HG03139 (cell line): ENCODE results near the gene GPR32.
"Not testable (repeated sequence)": the region's sequence is repeated elsewhere in the genome, so short reads cannot be mapped to it uniquely, and the experiment has no call there.

Source experiments
- ATAC-seq: cut with Tn5 transposase; IDR thresholded peaks from one replicate; pipeline ENCODE4 v1.9.1; 2021; ENCODE audit not compliant: unreplicated experiment

The GPR32 gene

DNA sequence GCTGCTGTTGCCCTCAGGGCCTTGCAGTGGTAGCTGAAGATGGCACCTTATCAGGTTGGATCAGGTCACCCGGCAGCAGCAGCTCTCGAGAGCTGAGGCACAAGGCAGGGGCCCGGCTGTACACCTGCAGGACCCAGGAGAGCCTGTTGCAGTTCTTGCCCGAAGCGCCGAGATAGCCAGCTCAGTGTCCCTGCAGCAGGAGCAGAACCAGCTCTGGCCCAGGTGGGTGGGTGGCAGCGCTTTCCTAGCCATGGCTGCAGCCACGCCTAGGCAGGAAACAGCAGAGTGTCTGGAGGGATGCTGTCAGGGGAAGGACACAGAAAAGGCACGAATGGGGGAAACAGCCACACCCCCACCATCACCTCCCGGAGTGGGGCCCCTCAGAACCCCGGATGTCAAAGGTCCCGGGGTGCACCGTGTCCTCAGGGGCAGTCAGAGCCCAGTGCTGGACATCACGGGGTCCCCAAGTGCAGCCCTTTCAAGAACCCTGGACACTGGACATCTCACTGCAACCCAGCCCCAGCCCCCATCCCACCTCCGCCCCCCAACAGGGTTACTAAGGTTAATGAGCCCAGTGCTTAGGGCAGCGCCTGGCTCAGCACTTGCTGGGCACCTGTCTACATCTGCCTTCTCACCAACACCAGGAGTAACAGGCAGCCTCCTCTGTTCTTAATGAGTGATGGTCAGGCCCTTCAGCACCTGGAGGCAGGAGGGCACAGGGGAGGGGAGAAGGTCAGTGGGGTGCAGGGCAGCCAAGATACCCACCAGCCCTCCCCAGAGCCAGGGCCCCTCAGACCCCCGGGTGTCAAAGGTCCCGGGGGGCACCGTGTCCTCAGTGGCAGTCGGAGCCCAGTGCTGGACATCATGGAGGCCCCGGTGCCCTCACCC is 28.6 kb downstream of the GPR32 start:
- no peak for ATAC-seq

DNA sequence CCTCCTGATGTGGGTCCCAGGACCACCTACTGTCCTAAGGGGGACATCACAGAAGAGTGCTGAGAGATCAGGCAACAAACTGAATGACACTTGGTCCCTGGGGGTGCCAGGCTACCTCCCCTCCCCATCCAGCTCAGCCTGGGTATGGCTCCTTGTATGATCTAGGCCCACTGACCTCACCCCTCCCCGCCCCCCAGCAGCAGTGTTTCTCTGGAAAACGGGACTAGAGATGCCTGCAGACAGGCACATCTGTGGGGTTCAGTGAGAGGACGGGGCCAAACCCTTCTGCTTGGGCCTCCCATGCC is 29.2 kb downstream of the GPR32 start:
- ATAC-seq: no peak

DNA sequence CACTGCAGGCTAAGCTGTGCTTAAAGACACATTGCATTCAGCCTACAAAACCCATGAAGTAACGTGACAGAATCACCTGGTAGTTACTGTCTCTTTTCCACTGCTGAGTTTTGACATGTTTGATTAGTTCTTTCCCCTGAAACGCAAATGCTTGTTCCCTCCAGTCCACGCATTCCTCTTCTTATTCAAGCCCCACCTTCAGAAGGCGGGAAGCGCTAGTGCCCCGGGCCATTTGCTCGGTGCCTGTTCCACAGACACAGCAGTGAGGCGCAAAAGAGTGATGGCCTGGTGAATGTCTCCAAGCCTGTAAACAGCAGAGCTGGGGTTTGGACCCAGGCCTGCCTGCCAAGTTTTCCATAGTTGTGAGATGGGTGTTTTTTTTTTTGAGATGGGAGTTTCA is 30.8 kb downstream of the GPR32 start:
- no peak for ATAC-seq

DNA sequence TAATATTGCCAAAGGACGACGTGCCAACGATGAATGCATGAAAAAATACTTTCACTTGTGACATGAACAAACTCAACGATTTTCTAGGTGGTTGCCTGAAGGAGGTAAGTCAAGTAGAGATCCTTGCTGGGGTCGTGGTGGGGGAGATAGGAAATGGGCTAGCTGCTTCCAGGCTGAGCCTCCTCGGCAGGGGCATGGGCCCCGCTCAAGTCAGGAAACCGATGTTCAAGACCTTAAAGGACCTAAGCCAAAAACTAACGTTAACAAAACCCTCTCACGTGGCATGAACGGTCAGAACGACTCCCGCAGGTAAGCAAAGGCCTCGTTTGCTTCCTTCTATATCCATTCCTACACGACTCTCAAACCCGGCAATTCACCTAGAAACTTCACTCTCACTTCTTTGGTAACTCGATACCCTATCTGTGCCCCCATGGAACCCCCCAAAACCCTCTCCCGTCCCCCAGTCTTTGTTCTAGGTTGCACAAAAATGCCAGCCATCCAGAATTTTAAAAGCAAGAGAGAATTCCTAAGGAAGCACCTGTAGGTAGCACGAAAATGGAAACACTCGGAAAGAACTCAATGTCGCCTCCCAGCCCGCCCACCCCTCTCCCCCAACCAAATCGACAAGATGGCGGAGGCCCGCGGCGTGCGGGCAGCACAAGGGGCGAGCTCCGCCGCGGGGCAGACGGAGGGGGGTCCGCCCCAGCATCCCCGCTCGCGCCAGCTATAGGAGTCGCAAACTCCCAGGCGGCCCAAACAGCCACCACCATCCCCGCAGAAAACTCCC is 33.6 kb downstream of the GPR32 start:
- ATAC-seq: no peak

DNA sequence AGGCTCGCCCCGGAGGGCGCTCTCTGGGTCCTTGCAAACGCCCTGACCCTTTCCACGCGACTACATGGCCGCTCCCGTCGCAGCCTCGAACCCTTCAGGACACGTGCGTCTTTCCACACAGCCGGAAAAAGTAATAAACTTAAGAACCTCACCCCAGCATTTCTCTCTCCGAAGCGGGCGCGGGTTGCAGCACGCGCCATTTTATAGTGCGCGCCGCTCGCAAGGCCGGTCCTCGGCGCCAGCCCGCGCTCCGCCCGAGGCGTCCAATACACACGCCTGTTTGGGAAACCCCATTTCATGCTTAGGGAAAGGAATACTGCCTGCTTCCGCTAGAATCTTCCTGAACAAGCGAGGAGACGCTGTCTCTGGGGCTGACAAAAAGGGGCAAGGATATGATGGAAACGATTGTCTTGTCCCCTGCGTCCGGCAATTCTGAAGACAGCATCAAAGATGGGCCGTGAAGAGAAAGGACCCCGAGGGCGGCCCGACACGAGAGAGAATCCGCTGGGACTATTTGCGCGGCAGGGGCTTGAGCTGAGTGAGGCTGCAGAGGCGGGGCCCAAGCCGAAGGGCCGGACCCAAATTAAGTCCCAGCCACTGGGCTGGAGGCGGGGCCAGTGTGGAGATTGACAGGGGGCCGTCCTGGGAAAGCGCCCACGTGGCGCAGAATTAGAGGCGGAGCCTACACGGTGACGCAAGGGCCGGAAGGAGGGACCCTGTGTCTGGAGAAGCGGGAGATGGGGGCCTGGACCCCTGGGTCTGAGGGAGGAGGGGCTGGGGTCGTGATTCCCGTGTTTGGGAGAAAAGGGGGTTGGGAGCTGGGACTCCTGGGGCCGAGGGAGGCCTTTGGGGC is 34.4 kb downstream of the GPR32 start:
- ATAC-seq: peak; percentile 88

DNA sequence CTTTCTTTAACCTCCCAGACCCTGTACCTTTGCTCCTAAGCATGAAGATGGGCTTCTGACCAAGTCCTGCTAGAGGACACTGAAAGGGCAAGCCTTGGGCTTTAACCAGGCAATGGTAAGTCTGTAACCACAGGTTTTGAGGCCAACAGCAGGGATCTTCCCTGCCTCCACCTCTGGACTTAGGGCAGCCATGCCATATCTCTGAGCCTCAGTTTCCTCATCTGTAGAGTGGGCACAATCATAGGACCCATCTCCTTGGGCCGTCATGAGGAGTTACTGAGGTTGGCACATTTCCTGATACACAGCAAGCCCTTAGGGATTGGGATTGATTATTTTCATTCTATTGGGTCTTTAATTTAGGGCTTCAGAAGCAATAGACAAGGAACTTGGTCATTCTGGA is 38.6 kb downstream of the GPR32 start:
- ATAC-seq: no peak

DNA sequence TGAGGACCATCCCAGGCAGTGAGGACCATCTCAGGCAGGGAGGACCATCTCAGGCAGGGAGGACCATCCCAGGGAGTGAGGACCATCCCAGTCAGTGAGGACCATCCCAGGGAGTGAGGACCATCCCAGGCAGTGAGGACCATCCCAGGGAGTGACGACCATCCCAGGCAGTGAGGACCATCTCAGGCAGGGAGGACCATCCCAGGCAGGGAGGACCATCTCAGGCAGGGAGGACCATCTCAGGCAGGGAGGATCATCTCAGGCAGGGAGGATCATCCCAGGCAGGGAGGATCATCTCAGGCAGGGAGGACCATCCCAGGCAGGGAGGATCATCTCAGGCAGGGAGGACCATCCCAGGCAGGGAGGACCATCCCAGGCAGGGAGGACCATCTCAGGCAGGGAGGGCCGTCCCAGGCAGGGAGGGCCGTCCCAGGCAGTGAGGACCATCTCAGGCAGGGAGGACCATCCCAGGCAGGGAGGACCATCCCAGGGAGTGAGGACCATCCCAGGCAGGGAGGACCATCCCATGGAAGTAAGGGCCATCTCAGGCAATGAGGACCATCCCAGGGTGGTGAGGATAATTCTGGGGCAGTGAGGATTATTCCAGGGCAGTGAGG is 41.5 kb downstream of the GPR32 start:
- ATAC-seq: not testable (repeated sequence)

DNA sequence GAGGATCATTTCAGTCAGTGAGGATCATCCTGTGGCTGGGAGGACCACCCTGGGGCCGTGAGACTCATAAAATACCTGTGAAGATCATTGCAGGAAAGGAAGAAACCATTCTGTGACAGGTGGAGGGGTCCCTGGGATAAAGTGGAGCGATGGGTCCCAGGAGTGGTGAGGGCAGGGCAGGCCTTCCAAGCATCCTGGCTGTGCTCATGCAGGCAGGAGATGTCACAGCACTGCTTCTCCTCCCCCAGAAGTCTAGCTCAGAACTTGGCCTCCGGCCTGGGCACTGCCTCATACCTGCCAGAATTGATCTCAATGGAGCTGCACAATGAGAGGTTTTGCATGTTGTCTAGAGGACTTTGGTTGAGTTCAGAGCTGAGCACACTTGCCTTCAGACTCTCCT is 42.2 kb downstream of the GPR32 start:
- ATAC-seq: no peak

DNA sequence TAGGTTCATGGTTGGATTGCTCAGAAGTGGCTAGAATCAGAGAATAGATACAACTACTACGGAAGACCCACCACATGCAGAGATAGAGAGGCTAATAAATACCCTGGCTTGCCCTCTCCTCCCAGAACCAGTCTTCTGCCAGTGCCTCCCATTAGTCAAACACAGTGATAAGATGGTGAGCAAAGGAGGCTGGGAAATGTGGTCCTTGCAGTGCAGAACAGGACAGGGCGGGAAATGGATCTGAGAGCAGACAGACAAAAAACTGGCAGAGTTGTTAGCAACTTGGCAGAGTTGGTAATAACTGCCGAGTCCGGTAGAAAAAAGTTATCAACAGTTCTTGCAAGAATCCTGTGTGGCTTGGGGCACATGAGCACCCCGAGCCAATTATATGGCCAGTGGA is 44.6 kb downstream of the GPR32 start:
- ATAC-seq: no peak

DNA sequence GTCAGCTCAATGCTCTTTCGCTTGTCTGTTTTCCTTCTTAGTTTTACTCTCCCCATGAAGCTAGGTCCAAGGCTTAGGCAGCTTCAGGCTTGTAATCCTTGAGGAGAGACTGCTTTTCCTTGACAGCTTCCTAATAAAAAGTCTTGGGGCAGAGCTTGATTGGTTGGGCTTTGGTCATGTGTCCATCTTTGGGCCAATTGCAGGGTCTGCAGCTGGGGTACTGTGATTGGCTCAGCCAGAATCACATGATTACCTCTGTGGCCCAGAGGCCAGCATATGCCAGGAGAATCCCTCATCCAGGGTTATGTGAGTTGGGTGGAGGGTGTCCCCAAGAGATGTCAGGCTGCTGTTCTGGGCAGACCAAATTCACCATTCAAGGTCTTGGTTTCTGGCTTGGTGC is 45.2 kb downstream of the GPR32 start:
- ATAC-seq: no peak

DNA sequence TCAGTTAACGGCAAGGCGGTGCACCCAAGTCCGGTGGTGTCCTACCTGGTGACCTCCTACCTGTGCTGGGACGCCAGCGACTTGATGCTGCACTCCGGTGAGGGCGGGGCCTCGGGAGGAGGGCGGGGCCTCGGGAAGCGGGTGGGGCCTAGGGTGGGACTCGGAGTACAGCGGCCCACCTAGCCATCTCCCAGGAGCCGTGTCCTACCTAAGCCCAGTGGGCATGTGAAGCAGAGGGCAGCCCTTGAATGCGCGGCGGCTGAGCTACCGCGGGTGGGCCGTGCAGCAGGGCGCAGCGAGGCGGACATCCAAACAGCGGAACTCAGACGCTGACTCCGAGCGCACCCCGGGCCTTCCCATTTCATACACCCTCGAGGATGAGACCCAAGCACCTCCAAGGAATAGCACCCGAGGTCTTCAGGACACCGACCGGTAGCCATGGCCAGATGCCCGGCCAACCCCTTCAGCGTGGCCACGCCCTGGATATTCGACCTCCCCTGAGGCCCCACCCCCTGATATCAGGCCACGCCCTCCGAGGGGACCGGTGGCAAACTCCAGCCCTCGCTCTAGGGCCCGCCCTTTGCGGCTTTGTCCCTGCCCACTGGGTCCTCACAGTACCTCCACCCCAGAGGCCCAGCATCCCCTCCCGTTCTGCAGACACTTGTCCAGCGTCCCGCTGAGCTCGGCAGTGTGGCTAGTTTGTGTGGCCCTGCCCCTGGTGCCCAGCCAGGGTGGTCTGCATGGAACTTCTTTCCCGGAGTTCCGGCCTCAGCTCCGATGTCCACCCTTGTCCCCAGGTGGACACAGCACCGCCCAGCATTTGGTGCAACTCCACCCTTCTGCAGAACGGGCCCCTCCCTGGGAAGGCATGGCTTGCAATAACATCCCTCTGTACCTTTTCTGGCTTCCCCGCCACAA is 47.9 kb downstream of the GPR32 start:
- ATAC-seq: peak; percentile 45

DNA sequence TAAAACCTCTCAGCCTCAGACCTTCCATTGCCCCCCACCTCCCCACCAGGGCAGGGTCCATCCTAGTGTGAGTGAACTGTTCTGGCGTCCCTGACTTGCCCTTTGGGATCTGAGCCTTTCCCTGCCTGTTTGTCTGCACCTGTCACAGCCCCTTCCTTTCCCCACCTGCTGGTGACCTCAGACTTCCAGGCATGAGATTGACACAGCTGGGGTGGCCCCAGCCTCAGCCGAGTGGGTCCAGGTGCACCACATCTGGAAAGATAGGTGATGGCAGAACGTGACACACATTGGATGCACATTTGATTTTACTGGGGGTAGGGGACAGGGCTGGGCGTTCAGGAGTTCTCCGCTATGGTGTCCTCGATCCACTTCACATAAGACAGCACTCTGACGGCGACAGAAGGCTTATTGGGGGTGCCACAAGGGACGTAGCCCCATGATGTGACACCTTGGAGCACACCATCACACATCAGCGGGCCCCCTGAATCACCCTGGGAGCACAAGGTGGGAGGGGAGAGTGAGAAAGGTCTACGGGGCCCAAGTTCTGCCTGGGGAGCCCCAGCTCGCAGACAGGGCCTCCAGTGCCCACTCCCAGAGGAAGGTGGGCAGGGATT is 48.7 kb downstream of the GPR32 start:
- ATAC-seq: no peak

DNA sequence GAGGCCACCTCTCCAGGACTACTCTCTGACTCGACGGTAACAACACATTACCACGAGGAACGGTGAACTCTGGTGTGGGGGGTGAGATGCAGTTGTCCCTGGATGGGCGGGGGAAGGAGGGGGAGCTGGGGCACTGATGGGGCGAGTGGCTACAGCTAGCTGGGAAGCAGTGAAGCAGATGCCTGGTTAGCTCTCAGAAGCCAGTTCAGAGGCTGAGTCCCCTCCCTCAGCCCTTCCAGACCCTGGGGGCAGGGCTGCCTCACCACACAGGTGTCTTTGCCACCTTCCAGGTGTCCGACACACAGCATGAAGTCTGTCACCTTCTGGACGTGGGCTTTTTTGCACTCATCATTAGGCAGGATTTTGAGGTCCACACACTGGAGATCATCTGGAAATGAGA is 49.4 kb downstream of the GPR32 start:
- ATAC-seq: no peak

DNA sequence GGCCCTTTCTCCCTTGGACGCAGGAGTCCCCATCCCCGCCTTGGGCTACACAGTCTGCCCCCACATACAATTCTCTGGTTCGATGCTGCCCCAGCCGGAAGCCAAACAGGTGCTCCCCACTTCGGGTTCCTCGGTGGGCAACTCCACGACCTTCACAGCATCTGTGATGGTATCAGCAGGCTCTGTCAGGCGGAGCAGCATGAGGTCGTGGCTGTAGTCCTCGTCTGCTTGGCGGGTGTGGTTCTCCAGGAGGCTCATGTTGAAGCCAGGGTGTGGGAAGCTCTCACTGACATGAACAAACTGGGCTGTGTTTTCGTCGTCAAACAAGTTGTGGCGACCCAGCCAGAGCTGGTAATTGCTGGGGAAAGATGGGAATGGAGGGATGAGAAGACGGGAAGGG is 49.8 kb downstream of the GPR32 start:
- no peak for ATAC-seq

DNA sequence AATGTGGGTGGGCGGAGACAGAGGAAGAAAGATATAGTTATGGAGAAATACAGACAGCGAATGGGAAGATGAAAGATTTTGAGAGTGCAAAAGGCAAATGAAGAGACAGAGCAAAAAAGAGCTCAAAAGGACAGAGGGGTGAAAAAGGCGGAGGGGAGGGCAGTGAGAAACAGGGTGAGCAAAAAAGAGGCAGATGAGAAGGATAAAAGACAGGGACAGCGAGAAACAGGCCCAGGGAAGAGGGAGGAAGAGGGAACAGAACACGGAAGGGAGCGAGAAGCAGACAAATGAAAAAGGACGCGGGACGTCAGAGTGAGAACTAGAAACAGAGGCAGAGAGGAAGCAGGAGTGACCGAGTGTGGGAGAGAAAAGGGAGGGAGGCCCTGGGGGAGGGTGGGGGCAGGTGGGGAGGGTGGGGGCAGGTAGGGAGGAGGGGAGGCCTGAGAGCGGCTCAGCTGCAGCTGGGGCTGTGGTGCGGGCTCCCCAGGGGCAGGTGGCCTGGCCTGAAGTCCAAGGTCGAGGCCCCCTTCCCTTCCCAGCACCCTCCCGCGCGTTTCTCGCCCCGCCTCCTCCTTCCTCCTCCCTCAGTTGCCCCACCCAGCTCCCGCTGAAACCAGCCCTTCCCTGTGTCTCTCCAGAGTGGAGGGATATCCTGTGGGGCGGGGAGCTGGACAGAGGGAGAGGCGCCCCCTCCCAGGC is 50.4 kb downstream of the GPR32 start:
- no peak for ATAC-seq

DNA sequence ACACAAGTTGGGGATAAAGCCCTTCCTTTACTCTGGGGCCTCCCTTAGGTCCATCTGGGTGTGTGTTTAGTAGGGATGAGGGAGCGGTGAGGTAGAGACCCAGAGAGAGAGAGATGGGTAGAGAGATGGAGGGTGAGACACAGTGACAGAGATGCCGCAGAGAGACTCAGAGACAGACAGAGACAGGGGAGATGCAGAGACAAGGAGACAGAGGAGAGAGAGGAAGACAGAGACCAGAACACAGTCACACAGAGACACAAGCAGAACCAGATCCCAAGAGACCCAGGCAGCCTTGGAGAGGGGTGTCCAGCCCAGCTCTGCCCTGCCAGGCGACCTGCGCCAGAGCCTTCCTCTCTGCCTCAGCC is 51.0 kb downstream of the GPR32 start:
- ATAC-seq: no peak
